GM21367 (cell line): ENCODE measurements around the gene RPL7A.
A peak's percentile ranks its signal among the peaks of the same experiment; 100 is the strongest.
"Not testable (repeated sequence)": the region's sequence is repeated elsewhere in the genome, so short reads cannot be mapped to it uniquely, and the experiment has no call there.

ENCODE experiments used
- ATAC-seq: cut with Tn5 transposase; IDR thresholded peaks from one replicate; pipeline ENCODE4 v1.9.1; 2021; ENCODE audit not compliant: unreplicated experiment

Gene RPL7A

GRCh38 chr9:133366435-133366834, 18.4 kb downstream of the RPL7A start:
- no peak for ATAC-seq

DNA sequence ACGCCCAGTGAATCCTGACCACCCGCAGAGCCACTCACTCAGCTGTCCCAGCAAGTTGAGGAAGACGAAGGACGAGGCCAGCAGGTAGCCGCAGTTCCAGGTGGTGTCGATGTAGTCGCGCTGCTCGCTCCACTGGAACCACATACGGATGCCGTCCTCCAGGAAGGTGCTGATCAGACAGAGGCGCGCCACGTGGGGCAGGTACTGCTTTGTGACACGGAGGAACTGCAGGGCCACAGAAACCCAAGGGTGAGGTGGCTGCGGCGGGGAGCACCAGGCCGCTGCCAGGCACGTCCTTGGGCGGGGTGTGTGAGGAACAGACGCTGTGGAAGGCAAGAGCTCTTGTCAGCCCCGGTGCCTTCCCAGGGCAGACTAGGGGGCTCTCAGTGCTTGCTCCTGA, 19.2 kb downstream of the RPL7A start:
- ATAC-seq = no peak

- ATAC-seq = no peak
Observed at GRCh38 chr9:133367778-133368177, 19.8 kb downstream of the RPL7A start.

DNA sequence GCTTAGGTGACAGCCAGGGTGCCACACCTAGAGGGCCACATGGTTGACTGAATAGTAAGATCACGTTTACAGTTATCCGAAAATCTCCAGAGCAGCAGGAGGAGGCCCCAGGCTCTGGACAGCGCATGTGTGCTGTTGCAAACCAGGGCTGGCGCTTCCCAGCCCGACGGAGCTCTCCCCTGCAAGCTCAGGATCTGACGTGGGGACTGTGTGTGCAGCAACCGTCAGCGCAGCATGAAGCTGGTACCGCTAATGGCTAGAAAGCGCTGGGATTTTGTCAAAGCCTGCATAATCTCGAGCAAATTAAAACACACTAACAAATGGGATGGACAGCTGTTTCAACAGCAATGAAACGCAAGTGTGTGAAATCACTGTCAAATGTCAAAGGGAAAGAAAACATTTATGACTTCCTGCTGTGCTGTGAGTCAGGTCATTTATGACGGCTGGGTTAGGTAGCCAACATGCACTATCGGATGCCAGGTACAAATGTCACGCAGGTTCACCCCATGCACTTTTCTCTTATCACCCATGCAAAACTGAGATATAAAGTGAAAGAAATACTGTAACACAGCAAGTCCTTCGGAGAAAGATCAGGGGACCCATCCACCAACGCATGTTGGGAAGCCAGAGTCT, 20.3 kb downstream of the RPL7A start:
- no peak for ATAC-seq

GRCh38 chr9:133369422-133369821, 21.4 kb downstream of the RPL7A start:
- ATAC-seq = no peak

GRCh38 chr9:133369933-133370332, 21.9 kb downstream of the RPL7A start:
- ATAC-seq = no peak

DNA sequence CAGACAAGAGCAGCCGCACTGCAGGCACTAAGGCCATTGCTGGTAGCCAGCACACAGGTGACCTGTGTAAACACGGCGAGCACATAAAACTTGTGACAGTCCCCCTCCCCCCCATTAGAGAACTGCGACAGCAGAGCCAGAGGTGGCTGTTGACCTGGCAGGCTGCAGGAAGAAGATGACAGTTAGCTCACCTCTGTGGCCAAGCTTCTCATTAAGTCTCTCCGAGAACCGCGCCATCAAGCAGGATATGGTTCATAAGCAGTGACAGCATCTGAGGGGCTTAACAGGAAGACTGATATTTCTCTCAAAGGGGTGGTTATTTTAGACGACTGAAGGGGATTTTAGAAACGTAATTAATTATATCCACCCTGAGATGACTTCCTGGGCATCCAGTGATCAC, 22.7 kb downstream of the RPL7A start:
- ATAC-seq = no peak

- ATAC-seq = no peak
Observed at GRCh38 chr9:133371261-133371711, 23.3 kb downstream of the RPL7A start.

- ATAC-seq = no peak
Observed at GRCh38 chr9:133372144-133372543, 24.1 kb downstream of the RPL7A start.

DNA sequence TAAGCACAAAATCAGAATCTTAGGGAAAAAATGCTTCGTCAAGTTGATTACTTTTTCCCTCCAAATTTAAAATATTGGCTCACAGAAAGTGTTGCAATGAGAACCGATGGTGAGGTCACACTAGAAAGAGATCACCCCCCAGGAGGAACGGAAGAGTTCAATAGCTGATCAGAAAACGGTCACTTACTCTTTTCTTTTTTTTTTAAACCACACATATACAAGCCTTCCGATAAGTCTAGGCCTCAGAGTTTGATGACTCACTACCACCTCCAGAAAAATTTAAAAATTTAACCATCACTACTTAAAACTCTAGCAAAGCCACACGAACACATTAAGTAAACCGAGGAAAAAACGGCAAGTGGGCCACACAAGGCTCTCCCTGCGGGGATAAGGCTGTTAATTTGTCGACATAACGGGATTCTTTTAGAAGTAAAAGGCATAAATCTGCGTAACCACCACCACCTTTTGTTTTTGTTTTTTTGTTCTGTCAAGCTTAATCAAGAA, 26.6 kb downstream of the RPL7A start:
- ATAC-seq = no peak

DNA sequence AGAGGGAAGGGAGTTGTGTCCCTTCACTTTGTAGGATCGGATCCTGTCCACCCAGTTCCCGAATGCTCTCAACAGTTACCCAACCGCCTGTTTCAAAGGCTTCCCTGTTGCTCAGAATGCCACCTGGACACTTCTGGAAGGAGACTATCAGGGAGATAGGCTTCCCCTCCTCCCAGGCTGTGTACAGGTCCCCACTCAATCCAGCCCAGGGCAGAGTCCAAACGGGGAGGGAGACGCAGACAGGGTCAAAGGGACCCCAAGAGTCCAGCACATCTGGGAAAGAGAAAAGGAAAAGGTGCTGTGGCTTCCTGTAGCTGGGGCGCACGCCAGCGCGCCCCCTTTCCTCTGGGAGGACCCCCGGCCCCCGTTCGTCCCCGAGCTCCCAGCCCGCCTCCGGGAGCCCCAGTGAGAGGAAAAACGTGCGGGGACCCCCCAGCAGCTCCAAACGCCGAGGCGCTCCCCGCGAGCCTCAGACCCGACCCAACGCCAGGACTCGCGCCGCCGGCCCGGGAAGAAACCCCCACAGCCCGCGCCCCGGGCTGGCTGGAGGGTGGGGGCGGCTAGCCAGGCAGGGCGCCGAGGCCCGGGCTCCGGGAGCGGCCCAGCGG, 27.2 kb downstream of the RPL7A start:
- peak; percentile 4 for ATAC-seq

- peak; percentile 84 for ATAC-seq
Observed at GRCh38 chr9:133375724-133376654, 28.0 kb downstream of the RPL7A start, which contains the start of the genes STKLD1 and SURF4. TSS of gene STKLD1 (plus strand) at chr9:133376366. CDS start at chr9:133376474, 108 bp downstream. TSS of gene SURF4 (minus strand) at chr9:133376060. CDS start at chr9:133375969, 91 bp downstream.

GRCh38 chr9:133377280-133377679, 29.3 kb downstream of the RPL7A start:
- ATAC-seq = not testable (repeated sequence)

- no peak for ATAC-seq
Observed at GRCh38 chr9:133377721-133378216, 29.8 kb downstream of the RPL7A start.

GRCh38 chr9:133378408-133378962, 30.5 kb downstream of the RPL7A start:
- ATAC-seq = no peak

DNA sequence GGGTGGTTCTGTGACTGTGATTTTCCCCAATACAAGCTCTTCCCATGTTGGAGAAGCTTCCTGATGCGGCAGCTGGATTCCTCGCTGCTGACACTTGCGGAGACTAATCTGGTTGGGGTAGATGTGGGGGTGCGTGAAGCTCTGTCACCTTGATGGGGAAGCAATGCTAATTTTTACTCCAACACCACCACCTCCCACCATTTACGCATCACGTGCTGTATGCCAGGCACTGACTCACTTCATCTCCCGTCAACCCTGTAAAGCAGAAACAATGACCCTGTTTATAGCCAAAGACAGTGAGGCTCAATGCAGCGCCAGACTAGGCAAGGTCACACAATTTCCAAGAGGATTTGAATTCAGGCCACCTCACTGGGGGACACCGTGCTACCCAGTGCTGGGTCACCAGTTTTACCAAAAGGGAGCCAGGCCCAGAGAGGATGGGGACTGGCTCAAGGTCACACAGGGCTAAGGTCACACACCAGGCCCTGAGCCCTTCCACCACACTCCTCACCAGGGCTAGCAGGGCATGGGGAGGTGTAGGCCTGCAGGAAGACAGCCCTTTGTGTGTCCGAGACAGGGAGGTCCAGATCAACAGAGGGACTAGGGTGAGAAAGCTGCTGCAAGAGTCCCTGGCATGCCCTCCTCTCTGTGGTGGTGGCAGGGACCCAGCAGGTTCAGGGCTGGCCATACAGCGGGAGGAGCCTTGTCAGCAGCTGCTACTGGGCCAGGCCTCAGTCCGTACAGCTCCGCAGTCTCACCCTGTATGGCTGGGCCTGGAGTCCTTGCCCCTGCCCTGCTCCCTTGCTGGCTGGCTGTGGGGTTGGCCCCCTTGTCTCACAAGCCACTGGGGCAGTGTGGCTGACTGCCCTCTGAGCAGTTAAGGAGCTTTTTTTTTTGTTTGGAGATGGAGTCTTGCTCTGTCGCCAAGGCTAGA, 31.4 kb downstream of the RPL7A start:
- no peak for ATAC-seq

DNA sequence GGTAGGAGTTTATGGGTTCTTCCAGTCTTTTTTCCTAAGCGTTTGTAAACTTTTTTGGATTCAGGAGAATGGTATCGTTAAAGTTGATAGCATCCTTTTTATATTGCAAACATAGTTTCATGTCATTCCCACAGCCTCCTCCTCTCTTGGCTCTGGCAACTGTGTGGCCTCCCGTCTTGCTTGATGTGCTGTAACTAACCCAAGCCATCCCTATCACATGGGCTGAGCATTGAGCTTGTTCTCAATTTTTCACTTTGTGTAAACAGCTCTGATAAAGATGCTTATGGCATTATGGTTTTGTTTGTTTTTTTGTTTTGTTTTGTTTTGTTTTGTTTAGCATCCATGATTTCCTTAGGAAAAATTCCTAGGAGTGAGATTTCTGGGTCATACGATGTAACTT, 32.7 kb downstream of the RPL7A start:
- ATAC-seq = no peak

- no peak for ATAC-seq
Observed at GRCh38 chr9:133382507-133383141, 34.6 kb downstream of the RPL7A start.

DNA sequence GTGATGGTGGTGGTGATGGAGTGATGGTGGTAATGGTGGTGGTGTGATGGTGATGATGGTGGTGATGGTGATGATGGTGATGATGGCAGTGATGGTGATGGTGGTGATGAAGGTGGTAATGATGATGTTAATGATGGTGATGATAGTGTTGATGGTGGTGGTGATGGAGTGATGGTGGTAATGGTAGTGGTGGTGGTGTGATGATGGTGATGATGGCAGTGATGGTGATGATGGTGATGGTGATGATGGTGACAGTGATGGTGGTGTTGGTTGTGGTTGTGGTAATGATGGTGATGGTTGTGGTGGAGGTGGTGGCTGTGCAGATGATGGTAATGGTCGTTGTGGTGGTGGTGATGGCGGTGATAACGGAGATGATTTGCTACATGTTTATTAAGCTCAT, 35.4 kb downstream of the RPL7A start:
- ATAC-seq = no peak
